Stimulated activated effector memory CD8-positive, alpha-beta T cell treated with anti-CD3 and anti-CD28 coated beads, Interleukin-12 subunit alpha, Interleukin-12 subunit beta, amount 100 ng/mL, for 72 hours (primary cell): ENCODE measurements around the gene ARMC5.

Source experiments
- ATAC-seq: fragments of 150-1000 bp; cut with Tn5 transposase; 2 replicates; pipeline ENCODE4 v1.10.0; 2021
- DNase-seq, 2 donors: peaks; one replicate each; pipeline ENCODE4 v3.0.0; 2021 to 2022; ENCODE audit warnings: low spot score in 2 of 2
- H3K27ac Mint-ChIP-seq: one replicate; pipeline ENCODE4 v1.8.0; 2022; ENCODE audit warnings: mild to moderate bottlenecking, mixed read lengths
- H3K36me3 Mint-ChIP-seq: one replicate; pipeline ENCODE4 v1.8.0; 2022; ENCODE audit warnings: mild to moderate bottlenecking, mixed read lengths
- H3K4me1 Mint-ChIP-seq: one replicate; pipeline ENCODE4 v1.8.0; 2022; ENCODE audit warnings: mixed read lengths
- H3K4me3 Mint-ChIP-seq: one replicate; pipeline ENCODE4 v1.8.0; 2022; ENCODE audit warnings: mild to moderate bottlenecking, mixed read lengths
- H3K9me3 Mint-ChIP-seq: one replicate; pipeline ENCODE4 v1.8.0; 2022; ENCODE audit warnings: mixed read lengths

The ARMC5 gene

DNA sequence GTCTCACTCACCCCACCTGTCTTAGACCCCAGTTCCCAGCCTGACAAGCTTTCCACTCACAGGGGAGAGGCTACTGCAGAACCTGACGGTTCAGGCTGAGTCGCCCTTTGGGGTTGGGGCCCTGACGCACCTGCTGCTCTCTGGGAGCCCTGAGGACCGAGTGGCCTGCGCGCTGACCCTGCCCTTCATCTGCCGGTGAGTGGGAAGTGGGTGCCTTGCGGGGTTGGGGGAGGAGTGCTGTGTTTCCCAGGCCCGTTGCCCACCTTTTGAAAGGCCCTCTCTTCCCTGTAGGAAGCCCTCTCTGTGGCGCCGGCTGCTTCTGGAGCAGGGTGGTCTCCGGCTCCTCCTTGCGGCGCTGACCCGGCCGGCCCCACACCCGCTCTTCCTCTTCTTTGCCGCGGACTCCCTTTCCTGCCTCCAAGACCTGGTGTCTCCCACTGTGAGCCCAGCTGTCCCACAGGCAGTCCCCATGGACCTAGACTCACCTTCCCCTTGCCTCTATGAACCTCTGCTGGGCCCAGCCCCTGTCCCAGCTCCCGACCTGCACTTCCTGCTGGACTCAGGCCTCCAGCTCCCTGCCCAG is 6.6 kb downstream of the ARMC5 start:
- Mint-ChIP-seq H3K4me1 (peaks cover 20% of the 10 kb centered on the region), H3K4me3 (no peak overlapping the region), H3K27ac (no peak overlapping the region), H3K36me3 (peaks cover 31% of the 10 kb centered on the region), H3K9me3 (no peaks in the 10 kb centered on the region)
- ATAC-seq: no peak
- DNase-seq: no peak

DNA sequence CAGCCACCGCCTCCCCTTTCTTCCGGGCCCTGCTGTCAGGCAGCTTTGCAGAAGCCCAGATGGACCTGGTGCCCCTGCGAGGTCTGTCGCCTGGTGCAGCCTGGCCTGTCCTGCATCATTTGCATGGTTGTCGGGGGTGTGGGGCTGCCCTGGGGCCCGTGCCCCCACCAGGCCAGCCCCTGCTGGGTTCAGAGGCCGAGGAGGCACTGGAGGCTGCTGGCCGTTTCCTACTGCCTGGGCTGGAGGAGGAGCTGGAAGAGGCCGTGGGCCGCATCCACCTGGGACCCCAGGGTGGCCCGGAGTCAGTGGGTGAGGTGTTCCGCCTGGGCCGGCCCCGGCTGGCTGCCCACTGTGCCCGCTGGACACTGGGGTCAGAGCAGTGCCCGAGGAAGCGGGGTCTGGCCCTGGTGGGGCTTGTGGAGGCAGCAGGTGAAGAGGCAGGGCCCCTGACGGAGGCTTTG is 7.1 kb downstream of the ARMC5 start:
- H3K9me3 Mint-ChIP-seq: no peaks in the 10 kb centered on the region
- peak overlapping the region; percentile 80 for H3K27ac Mint-ChIP-seq
- no peak for ATAC-seq
- H3K4me1 Mint-ChIP-seq: peaks cover 14% of the 10 kb centered on the region
- H3K36me3 Mint-ChIP-seq: peaks cover 31% of the 10 kb centered on the region
- no peak overlapping the region for H3K4me3 Mint-ChIP-seq
- DNase-seq: no peak

DNA sequence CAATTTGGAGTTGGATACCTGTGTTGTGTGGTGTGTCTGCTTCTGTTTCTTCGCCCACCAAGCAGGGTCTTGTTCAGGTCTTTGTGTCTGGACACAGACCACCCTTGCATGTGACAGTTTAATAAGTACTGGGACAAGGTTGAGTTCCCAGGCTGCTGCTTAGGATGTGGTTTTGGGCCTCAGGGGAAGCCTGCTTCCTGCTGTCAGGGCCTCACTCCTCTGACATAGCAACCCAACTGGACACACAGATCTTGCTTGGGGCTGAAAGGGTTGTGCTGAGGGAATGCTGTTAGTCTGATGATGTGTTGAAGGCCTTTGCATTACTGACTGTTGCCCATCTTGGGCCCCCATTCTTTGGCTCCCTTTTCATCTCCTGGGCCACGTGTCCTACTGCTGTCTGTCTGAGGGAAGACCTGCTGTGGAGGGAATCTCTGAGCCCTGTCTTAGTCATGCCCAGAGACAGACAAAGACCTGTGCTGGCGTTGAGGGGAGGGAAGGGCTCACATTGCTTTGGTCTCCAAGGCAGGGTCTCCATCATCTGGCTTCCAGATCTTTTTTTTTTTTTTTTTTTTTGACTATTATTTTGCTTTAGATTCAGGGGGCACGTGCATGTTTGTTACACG is 8.0 kb downstream of the ARMC5 start:
- no peak for ATAC-seq
- no peaks in the 10 kb centered on the region for H3K9me3 Mint-ChIP-seq
- no peak overlapping the region for H3K4me3 Mint-ChIP-seq
- H3K4me1 Mint-ChIP-seq: peaks cover 14% of the 10 kb centered on the region
- peak overlapping the region; percentile 80 for H3K27ac Mint-ChIP-seq
- DNase-seq: no peak
- peaks cover 31% of the 10 kb centered on the region for H3K36me3 Mint-ChIP-seq

DNA sequence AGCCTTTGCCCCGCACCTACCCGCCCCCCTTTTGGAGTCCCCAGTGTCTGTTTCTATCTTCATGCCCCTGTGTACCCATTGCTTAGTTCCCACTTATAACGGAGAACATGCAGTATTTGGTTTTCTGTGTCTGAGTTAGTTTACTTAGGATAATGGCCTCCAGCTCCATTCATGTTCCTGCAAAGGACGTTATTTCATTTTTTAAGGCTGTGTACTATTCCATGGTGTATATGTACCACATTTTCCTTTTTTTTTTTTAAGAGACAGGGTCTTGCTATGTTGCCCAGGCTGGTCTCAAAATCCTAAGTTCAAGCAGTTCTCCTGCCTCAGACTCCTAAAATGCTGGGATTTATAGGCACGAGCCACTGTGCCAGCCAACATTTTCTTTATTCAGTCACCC is 8.6 kb downstream of the ARMC5 start:
- Mint-ChIP-seq H3K9me3 (no peaks in the 10 kb centered on the region), H3K36me3 (peaks cover 25% of the 10 kb centered on the region), H3K27ac (no peak overlapping the region), H3K4me1 (peaks cover 18% of the 10 kb centered on the region), H3K4me3 (no peak overlapping the region)
- no peak for DNase-seq
- ATAC-seq: no peak

DNA sequence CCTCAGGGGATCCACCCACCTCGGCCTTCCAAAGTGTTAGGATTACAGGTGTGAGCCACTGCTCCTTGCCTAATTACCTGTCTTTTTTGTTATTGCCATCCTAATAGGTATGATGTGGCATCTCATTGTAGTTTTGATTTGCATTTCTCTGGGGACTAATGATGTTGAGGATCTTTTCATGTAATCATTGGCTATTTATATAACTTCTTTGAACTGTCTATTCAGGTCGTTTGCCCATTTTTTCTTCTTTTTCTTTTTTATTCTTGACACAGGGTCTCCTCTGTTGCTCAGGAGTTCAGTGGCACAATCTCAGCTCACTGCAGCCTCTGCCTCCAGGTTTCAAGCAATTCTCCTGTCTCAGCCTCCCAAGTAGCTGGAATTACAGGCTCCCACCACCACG is 11.3 kb downstream of the ARMC5 start:
- H3K4me1 Mint-ChIP-seq: peaks cover 16% of the 10 kb centered on the region
- H3K27ac Mint-ChIP-seq: no peak overlapping the region
- ATAC-seq (no peak), DNase-seq (no peak)
- H3K4me3 Mint-ChIP-seq: no peak overlapping the region
- H3K36me3 Mint-ChIP-seq: peaks cover 8% of the 10 kb centered on the region
- no peaks in the 10 kb centered on the region for H3K9me3 Mint-ChIP-seq

DNA sequence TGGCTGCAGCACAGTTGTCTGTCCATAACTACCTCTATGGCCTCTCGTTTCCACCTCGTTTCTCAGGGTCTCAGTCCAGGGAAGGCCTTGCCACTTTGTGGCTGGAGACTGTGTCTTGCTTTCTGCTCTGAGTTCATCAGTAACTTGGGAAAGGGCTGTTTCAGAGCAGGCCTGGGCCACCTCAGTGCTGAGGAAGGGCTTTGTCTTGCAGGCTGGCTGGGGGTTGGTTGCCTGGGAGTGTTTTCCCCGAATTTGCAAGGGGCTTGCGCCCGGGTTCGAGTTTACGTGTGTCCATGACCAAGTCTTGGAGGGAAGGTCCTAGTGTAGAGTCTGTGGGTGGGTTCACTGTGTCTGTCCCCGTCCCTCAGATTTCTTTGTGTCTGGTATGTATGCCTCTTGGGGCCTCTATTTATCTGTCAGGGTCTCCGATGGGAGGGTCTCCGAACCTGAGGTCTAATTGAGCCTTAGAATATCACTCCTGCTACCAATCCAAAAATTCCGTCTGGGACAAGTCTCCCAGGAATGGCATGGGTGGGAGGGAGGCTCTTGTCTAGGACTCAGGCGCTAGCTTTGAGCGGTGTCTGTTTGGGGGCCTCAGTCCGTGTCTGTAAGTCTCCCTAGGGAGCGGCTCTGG is 12.1 kb downstream of the ARMC5 start:
- H3K36me3 Mint-ChIP-seq: peaks cover 8% of the 10 kb centered on the region
- peaks cover 21% of the 10 kb centered on the region for H3K4me1 Mint-ChIP-seq
- H3K4me3 Mint-ChIP-seq: peak overlapping the region; percentile 62
- ATAC-seq (no peak), DNase-seq (no peak)
- no peak overlapping the region for H3K27ac Mint-ChIP-seq
- H3K9me3 Mint-ChIP-seq: no peaks in the 10 kb centered on the region

DNA sequence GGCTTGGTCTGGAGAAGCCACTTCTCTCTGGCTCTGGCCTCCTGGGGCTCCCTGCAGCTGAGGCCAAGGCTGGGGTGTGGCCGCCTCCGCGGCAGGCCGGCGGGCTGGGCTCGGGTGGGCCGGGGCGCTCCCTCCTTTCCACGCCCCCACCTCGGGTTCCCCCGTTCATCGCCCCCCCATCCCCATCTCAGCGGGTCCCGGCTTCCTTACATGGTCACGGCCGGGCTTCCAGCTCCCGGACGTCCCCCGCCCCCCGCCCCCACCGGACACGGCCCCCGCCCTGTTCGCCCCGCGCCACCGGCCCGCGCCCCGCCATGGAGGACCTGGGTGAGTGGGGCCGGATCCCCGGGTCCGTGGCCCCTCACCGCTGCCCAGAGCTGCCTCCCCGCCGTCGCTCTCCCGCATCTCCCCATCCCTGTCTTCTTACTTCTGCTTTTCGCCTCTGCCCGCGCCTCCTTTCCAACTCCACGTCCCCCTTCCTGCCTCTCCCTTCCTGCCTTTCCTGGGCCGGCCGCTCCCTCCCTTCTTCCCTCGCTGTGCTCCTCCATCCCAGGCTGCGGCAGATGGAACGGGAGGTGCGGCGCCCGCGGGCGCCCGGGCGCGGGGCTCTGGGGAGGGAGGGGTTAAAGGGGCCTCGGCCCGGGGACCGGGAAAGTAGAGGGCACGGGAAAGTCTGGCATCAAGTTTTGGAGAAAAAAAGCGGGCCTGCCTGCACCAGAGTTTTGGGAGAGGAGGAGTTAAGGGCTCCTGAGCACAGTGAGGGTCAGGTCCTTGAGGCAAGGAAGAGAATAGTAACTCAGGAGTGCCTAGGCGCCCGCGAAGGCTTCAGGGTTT is 12.8 kb downstream of the ARMC5 start, which contains the start of gene TGFB1I1:
TGFB1I1 (plus strand) TSS at position 278 of the 834 bp plus-strand sequence; CDS start at position 315, 37 bp downstream.
- Mint-ChIP-seq H3K4me1 (peaks cover 22% of the 10 kb centered on the region), H3K27ac (peak within 1 kb of the TSS; percentile 26), H3K36me3 (peaks cover 3% of the 10 kb centered on the region), H3K4me3 (peak within 1 kb of the TSS; percentile 62), H3K9me3 (no peaks in the 10 kb centered on the region)
- ATAC-seq: no peak
- no peak for DNase-seq

DNA sequence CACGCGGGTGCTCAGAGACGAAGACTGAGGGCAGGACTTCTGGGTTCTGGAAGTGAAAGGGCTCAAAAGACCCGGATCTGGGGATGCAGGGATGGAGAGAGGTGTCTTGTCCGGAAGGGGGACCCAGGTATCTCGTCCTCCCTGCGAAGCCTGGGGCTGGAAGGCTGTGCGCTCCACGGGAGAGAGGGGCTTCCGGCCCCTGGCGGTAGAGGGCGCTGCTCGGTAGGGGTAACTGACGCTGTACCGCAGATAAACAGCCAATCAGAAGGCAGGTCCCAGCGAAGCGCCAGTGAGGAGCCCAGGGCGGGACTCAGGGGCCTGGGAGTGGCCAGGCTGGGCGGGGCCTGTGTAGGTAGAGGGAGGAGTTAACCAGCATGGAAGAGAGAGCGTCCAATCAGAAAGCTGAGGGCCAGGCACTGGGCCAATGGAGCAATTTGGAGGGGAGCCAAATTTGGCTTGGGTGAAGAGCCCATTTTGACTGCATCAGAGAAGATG is 13.5 kb downstream of the ARMC5 start:
- no peak for DNase-seq
- Mint-ChIP-seq H3K4me3 (peak overlapping the region; percentile 62), H3K36me3 (no peaks in the 10 kb centered on the region), H3K9me3 (no peaks in the 10 kb centered on the region), H3K4me1 (peaks cover 22% of the 10 kb centered on the region), H3K27ac (peak overlapping the region; percentile 26)
- ATAC-seq: peak; percentile 23

DNA sequence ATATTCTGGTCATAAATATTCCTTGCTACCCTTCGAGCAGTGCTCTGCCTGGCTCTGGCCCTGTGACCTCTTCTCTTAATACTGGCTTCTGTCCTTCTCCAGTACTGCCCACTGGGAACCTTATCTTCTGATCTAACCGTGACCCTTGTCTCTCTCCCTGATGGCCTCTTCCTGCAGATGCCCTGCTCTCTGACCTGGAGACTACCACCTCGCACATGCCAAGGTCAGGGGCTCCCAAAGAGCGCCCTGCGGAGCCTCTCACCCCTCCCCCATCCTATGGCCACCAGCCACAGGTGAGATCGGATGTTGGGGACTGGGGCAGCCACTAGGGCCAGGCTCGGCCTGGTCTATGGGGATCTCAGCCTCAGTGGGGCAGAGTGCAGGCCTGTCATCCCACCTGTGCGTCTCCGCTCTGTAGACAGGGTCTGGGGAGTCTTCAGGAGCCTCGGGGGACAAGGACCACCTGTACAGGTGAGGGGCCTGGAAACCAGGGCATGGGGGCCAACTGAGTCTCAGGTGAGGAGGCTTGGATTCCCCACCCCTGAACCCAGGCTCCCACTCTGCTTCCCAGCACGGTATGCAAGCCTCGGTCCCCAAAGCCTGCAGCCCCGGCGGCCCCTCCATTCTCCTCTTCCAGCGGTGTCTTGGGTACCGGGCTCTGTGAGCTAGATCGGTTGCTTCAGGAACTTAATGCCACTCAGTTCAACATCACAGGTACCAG is 14.1 kb downstream of the ARMC5 start:
- H3K4me3 Mint-ChIP-seq: peak overlapping the region; percentile 62

DNA sequence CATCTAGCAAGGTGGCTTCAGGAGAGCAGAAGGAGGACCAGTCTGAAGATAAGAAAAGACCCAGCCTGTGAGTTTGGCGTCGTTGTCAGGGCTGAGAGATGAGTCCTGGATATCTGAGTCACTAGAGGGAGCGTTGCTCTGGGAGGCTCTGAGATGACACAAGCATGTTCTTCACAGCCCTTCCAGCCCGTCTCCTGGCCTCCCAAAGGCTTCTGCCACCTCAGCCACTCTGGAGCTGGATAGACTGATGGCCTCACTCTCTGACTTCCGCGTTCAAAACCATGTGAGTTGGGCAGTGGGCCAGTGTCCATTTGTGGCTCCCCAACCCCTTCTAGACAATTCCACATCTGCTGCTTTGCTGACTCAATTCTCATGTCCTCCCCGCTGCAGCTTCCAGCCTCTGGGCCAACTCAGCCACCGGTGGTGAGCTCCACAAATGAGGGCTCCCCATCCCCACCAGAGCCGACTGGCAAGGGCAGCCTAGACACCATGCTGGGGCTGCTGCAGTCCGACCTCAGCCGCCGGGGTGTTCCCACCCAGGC is 14.9 kb downstream of the ARMC5 start:
- ATAC-seq: no peak
- Mint-ChIP-seq H3K4me3 (no peak overlapping the region), H3K4me1 (peaks cover 28% of the 10 kb centered on the region), H3K27ac (no peak overlapping the region), H3K36me3 (no peaks in the 10 kb centered on the region), H3K9me3 (no peaks in the 10 kb centered on the region)
- DNase-seq: no peak

More for the DNA sequence above, 14.1 kb downstream of the ARMC5 start:
- no peak for ATAC-seq
- Mint-ChIP-seq H3K9me3 (no peaks in the 10 kb centered on the region), H3K27ac (peak overlapping the region; percentile 26), H3K4me1 (peaks cover 28% of the 10 kb centered on the region), H3K36me3 (no peaks in the 10 kb centered on the region)
- no peak for DNase-seq

DNA sequence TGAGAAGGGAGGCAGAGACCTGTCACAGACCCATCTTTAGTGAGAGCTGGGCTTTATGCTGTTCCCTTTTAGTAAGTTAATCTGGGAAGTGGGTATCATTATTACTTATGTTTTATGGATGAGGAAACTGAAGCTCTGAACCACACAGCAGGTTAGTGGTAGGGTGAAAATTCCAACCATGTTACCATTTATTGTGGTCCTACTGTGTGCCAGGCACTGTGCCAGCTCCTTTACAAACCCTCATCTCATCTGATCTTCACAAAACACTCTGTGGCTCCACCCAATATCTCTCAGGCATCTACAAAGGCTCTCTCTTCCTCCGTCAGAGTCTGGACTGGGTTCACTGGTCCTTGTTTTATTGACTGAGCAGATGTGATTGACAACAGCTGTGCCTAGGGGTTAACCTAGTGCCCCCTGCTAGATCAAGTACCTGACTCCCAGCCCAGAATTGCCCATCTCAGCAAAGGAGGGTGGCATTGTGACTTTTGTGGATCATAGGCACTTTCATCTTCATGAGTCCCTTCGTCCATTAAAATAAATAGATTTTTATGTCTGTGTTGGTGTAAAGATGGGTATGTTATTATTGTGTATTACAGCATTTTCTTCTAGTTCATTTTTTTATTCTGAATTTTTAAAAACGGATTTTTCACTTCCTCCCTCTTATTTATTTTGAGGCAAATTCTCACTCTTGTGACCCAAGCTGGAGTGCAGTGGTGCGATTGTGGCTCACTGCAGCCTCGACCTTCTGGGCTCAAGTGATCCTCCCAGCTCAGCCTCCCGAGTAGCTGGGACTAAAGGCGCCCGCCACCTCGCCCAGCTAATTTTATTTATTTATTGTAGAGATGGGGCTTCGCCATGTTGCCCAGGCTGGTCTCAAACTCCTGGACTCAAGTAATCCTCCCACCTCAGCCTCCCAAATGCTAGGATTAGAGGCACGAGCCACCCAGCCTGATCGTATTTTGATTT is 15.8 kb downstream of the ARMC5 start:
- peak overlapping the region; percentile 83 for H3K4me3 Mint-ChIP-seq
- no peaks in the 10 kb centered on the region for H3K36me3 Mint-ChIP-seq
- no peaks in the 10 kb centered on the region for H3K9me3 Mint-ChIP-seq
- DNase-seq: no peak
- peaks cover 28% of the 10 kb centered on the region for H3K4me1 Mint-ChIP-seq
- no peak overlapping the region for H3K27ac Mint-ChIP-seq
- no peak for ATAC-seq

DNA sequence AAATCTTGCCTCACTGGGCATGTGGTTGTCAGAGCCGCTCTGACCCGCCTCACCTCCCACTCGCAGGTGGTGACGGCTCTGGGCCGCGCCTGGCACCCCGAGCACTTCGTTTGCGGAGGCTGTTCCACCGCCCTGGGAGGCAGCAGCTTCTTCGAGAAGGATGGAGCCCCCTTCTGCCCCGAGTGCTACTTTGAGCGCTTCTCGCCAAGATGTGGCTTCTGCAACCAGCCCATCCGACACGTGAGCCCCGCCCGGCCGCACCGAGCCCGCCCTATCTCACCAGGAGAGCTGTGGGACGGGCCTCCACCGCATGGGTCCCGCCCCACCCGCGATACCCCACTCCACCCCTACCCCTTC is 16.6 kb downstream of the ARMC5 start:
- peak overlapping the region; percentile 83 for H3K4me3 Mint-ChIP-seq
- ATAC-seq (no peak), DNase-seq (no peak)
- H3K9me3 Mint-ChIP-seq: no peaks in the 10 kb centered on the region
- H3K4me1 Mint-ChIP-seq: peaks cover 28% of the 10 kb centered on the region
- H3K36me3 Mint-ChIP-seq: no peaks in the 10 kb centered on the region
- no peak overlapping the region for H3K27ac Mint-ChIP-seq

DNA sequence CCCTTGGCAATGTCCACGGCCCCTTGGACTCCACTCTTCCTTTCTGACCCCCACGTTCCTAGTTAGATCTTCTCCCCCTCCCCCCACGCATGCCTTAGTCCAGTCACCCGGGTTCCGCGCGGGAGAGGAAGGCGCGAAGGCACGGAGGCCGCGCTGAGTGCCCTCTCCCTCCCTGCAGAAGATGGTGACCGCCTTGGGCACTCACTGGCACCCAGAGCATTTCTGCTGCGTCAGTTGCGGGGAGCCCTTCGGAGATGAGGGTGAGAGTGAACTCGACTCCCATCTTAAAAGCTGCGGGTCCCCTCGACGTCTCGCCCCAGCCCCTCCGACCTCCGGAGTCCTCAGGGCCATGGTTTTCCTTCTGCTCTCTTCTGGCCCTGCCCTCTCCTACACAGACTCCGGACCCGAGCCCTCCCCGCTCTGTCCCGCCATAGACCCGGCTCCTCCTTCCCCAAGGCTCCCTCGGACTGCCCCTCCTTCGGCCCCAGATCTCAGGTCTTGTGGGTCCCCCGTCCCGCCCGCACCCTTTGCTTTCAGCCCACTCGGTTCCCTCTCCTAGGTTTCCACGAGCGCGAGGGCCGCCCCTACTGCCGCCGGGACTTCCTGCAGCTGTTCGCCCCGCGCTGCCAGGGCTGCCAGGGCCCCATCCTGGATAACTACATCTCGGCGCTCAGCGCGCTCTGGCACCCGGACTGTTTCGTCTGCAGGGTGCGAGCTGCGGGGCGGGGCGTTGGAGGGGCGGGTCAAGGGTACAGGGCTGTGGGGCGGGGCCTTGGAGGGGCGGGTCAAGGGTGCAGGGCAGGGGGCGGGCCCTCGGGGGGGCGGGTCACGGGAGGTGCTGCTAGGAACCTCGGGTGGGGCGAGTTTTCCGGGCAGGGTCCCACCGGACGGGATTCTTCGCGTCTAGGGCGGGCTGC is 17.3 kb downstream of the ARMC5 start:
- peak overlapping the region; percentile 83 for H3K4me3 Mint-ChIP-seq
- H3K9me3 Mint-ChIP-seq: no peaks in the 10 kb centered on the region
- no peaks in the 10 kb centered on the region for H3K36me3 Mint-ChIP-seq
- ATAC-seq: peak; percentile 89
- peaks cover 28% of the 10 kb centered on the region for H3K4me1 Mint-ChIP-seq
- DNase-seq: peak; percentile 66 to 83
- peak overlapping the region; percentile 77 for H3K27ac Mint-ChIP-seq
